ENCODE results near the gene ACOXL. TPM values are rescaled to one million over a fixed set of nuclear protein-coding genes. Genes with fewer than 3 reads are reported as not detected.

ACOXL gene
- total RNA-seq, 1 donor from 2014 or later: not detected

DNA sequence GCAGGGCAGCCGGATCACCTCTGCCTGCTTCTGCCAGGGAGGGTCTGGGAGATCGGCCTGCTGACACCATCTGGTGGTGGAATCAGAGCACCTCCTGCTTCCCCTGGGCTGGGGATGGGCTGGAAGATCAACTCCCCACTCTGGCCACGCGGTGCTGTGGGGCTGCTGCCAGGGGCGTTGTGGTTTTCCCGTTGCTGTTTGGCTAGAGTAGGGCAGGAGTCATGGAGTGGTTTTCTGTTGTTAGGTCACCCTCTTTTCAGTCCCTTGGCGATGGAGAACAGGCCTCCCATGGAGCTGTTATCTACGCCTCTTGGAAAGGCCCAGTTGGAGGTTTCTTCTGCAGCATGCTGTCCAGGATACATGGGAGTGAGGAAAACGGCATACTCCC lies 403.5 kb downstream of the ACOXL start:
- Mint-ChIP-seq H3K4me1 (peaks cover 23% of the 10 kb centered on the region), H3K27ac (ENCODE audit: unreplicated experiment) (no peak overlapping the region), H3K9me3 (no peaks in the 10 kb centered on the region), H3K27me3 (ENCODE audit: low read depth) (no peaks in the 10 kb centered on the region), H3K36me3 (ENCODE audit: low read depth) (peaks cover 29% of the 10 kb centered on the region), H3K4me3 (no peak overlapping the region)
- TF ChIP-seq, protein P1, sequence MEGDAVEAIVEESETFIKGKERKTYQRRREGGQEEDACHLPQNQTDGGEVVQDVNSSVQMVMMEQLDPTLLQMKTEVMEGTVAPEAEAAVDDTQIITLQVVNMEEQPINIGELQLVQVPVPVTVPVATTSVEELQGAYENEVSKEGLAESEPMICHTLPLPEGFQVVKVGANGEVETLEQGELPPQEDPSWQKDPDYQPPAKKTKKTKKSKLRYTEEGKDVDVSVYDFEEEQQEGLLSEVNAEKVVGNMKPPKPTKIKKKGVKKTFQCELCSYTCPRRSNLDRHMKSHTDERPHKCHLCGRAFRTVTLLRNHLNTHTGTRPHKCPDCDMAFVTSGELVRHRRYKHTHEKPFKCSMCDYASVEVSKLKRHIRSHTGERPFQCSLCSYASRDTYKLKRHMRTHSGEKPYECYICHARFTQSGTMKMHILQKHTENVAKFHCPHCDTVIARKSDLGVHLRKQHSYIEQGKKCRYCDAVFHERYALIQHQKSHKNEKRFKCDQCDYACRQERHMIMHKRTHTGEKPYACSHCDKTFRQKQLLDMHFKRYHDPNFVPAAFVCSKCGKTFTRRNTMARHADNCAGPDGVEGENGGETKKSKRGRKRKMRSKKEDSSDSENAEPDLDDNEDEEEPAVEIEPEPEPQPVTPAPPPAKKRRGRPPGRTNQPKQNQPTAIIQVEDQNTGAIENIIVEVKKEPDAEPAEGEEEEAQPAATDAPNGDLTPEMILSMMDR (conservative IDR thresholded peaks at IDR 0.05): peak; percentile 20
- no peak for DNase-seq (ENCODE audit: low read depth, low spot score)

DNA sequence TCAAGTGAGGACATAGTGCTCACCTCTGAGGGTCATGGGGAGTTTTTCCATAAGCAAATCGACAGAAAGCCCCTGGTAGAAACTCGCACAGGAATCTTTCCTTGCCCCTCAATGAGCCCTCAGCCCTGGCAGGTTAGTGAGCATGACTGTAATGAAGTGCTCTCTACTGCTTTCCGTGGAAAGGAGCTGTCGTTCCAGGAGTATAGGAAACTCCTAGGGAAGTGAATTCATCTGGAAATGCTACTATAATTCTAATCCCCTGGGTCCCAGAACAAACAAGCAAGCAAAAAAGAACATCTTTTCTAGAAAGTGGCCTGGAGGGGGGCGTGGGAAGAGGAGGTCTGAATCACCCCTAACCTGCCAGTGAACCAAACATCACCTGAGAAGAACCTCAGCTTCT lies 406.5 kb downstream of the ACOXL start:
- peaks cover 23% of the 10 kb centered on the region for H3K4me1 Mint-ChIP-seq
- H3K4me3 Mint-ChIP-seq: no peak overlapping the region
- no peak for DNase-seq (ENCODE audit: low read depth, low spot score)
- no peaks in the 10 kb centered on the region for H3K27me3 Mint-ChIP-seq (ENCODE audit: low read depth)
- no peaks in the 10 kb centered on the region for H3K9me3 Mint-ChIP-seq
- peaks cover 26% of the 10 kb centered on the region for H3K36me3 Mint-ChIP-seq (ENCODE audit: low read depth)
- TF ChIP-seq, protein P1 (conservative IDR thresholded peaks at IDR 0.05): no peak
- no peak overlapping the region for H3K27ac Mint-ChIP-seq (ENCODE audit: unreplicated experiment)

DNA sequence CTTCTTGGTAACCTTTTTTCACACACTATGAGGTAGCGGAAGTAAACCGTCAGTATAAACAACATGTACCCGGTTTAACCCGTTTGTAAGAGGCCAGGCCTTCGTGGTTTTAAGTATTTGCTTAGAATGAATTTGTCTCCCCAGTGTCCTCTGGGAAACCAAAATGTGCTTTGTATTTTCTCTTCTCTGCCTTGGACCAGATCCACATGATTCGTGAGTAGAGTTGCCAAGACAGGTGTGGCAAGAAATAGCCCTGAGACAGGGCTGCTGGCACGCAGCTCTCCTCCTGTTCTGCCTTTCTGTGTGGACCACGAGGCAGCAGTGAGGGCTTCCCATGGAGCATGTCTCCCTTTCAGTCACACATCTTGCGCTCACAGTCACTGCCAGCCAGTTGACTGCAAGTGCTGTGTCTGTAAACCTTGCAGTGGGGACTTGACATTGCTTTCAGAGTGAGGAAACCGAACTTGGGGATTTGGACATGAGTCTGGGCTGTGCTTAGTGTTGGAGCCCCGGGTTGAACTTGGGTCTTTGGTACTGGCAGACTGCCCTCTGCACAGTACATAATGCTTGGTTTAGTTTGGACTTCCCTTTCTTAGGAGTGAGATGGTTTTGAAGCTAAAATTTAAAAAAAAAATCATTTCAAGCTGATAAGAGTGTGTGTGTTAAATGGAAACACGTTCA lies 407.4 kb downstream of the ACOXL start:
- TF ChIP-seq, protein P1 (conservative IDR thresholded peaks at IDR 0.05): no peak

DNA sequence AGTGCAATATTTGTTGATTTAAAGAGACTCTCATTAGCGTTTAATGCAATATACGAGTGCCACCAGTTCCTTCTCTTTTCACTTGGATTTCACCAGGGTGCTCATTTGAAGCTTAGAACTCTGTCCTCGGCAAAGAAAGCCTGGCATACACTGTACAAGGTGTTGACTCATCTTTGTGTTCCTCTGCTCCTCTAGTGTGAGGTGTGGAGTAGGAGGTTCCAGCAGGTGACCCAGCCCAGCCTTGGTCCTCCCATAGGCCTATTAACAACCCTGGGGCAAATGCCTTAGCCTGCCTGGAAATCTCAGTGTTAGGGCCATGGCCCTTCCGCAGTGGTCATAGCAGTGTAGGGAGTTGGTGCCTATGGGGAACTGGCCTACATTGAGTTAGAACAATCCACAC lies 408.4 kb downstream of the ACOXL start:
- H3K9me3 Mint-ChIP-seq: no peaks in the 10 kb centered on the region
- H3K27ac Mint-ChIP-seq (ENCODE audit: unreplicated experiment): no peak overlapping the region
- no peak for DNase-seq (ENCODE audit: low read depth, low spot score)
- peaks cover 20% of the 10 kb centered on the region for H3K36me3 Mint-ChIP-seq (ENCODE audit: low read depth)
- H3K4me1 Mint-ChIP-seq: peaks cover 8% of the 10 kb centered on the region
- TF ChIP-seq, protein P1 (conservative IDR thresholded peaks at IDR 0.05): no peak
- H3K27me3 Mint-ChIP-seq (ENCODE audit: low read depth): no peaks in the 10 kb centered on the region
- H3K4me3 Mint-ChIP-seq: no peak overlapping the region

More for the DNA sequence above, 407.4 kb downstream of the ACOXL start:
- Mint-ChIP-seq H3K36me3 (ENCODE audit: low read depth) (peaks cover 22% of the 10 kb centered on the region), H3K4me1 (peaks cover 18% of the 10 kb centered on the region), H3K27me3 (ENCODE audit: low read depth) (no peaks in the 10 kb centered on the region), H3K9me3 (no peaks in the 10 kb centered on the region), H3K4me3 (no peak overlapping the region), H3K27ac (ENCODE audit: unreplicated experiment) (no peak overlapping the region)
- no peak for DNase-seq (ENCODE audit: low read depth, low spot score)

DNA sequence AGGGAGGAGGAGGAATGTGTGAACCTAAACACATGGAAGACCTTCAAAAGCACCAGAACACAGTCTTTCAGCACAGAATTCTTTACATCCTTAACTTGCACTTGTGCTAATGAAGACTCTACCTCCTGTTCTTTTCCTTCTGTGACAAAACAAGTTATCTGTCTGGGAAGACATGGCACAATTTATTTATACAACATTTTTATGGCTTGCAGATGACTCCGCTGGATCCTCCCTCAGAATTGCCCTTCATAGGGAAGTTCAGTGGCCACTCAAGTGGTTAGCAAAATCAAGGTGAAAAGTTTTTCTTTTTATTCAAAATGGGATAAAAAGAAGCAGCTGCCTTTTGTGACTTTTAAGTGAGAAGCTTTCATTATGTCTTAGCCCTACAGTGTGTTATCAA lies 409.7 kb downstream of the ACOXL start:
- Mint-ChIP-seq H3K27ac (ENCODE audit: unreplicated experiment) (no peak overlapping the region), H3K4me3 (no peak overlapping the region), H3K36me3 (ENCODE audit: low read depth) (peaks cover 17% of the 10 kb centered on the region), H3K4me1 (peaks cover 3% of the 10 kb centered on the region), H3K9me3 (no peaks in the 10 kb centered on the region), H3K27me3 (ENCODE audit: low read depth) (no peaks in the 10 kb centered on the region)
- TF ChIP-seq, protein P1 (conservative IDR thresholded peaks at IDR 0.05): no peak
- no peak for DNase-seq (ENCODE audit: low read depth, low spot score)

Data from neural crest cell (in vitro differentiated cells).